ENCODE data around the gene C19orf25.

Gene C19orf25

GRCh38 chr19:1455002-1455335 lies 24.0 kb downstream of the C19orf25 start:
- no peaks in the 10 kb centered on the region for H3K9me3 Mint-ChIP-seq
- DNase-seq (no peak), ATAC-seq (no peak)
- H3K27me3 Mint-ChIP-seq = peaks cover 92% of the 10 kb centered on the region
- peaks cover 30% of the 10 kb centered on the region for H3K4me1 Mint-ChIP-seq
- no peak overlapping the region for H3K27ac Mint-ChIP-seq
- H3K4me3 Mint-ChIP-seq = peak overlapping the region; percentile 12 to 61

GRCh38 chr19:1453525-1454364 lies 25.3 kb downstream of the C19orf25 start:
- Mint-ChIP-seq H3K27ac (no peak overlapping the region), H3K4me1 (peaks cover 34% of the 10 kb centered on the region), H3K4me3 (no peak overlapping the region), H3K9me3 (no peaks in the 10 kb centered on the region), H3K27me3 (peaks cover 96% of the 10 kb centered on the region)
- ATAC-seq (no peak), DNase-seq (no peak)

GRCh38 chr19:1452802-1453524 lies 26.1 kb downstream of the C19orf25 start:
- Mint-ChIP-seq H3K27ac (no peak overlapping the region), H3K4me1 (peaks cover 33% of the 10 kb centered on the region), H3K4me3 (no peak overlapping the region), H3K9me3 (no peaks in the 10 kb centered on the region), H3K27me3 (peaks cover 96% of the 10 kb centered on the region)
- no peak for ATAC-seq
- no peak for DNase-seq

- no peak overlapping the region for H3K4me3 Mint-ChIP-seq
- H3K4me1 Mint-ChIP-seq = peaks cover 33% of the 10 kb centered on the region
- DNase-seq = no peak
- no peak for ATAC-seq
- peaks cover 96% of the 10 kb centered on the region for H3K27me3 Mint-ChIP-seq
- no peaks in the 10 kb centered on the region for H3K9me3 Mint-ChIP-seq
- no peak overlapping the region for H3K27ac Mint-ChIP-seq
Measured at GRCh38 chr19:1451916-1452801, 26.9 kb downstream of the C19orf25 start.

- DNase-seq (no peak), ATAC-seq (no peak)
- Mint-ChIP-seq H3K4me3 (no peak overlapping the region), H3K27ac (no peak overlapping the region), H3K4me1 (peaks cover 32% of the 10 kb centered on the region), H3K27me3 (peaks cover 95% of the 10 kb centered on the region), H3K9me3 (no peaks in the 10 kb centered on the region)
Measured at GRCh38 chr19:1450735-1451731, 28.0 kb downstream of the C19orf25 start.

GRCh38 chr19:1449467-1450442 lies 29.3 kb downstream of the C19orf25 start, which contains the start of gene APC2:
Gene APC2 (plus strand): TSS chr19:1450121. CDS start chr19:1453002, 2,881 bp downstream.
- Mint-ChIP-seq H3K27me3 (peaks cover 90% of the 10 kb centered on the region), H3K27ac (peak within 1 kb of the TSS in 1 of 2 donors; percentile 16), H3K9me3 (no peaks in the 10 kb centered on the region), H3K4me3 (peak within 1 kb of the TSS; percentile 29 to 78), H3K4me1 (peaks cover 29% of the 10 kb centered on the region)
- peak; percentile 57 for ATAC-seq
- DNase-seq = peak in 1 of 2 donors; percentile 59

GRCh38 chr19:1447944-1448343 lies 31.1 kb downstream of the C19orf25 start:
- no peaks in the 10 kb centered on the region for H3K9me3 Mint-ChIP-seq
- no peak overlapping the region for H3K27ac Mint-ChIP-seq
- H3K4me1 Mint-ChIP-seq = peaks cover 37% of the 10 kb centered on the region
- H3K27me3 Mint-ChIP-seq = peaks cover 72% of the 10 kb centered on the region
- DNase-seq (no peak), ATAC-seq (no peak)
- H3K4me3 Mint-ChIP-seq = no peak overlapping the region

- H3K4me3 Mint-ChIP-seq = no peak overlapping the region
- peak overlapping the region in 1 of 2 donors; percentile 96 for H3K27ac Mint-ChIP-seq
- no peaks in the 10 kb centered on the region for H3K9me3 Mint-ChIP-seq
- no peak for ATAC-seq
- peaks cover 41% of the 10 kb centered on the region for H3K4me1 Mint-ChIP-seq
- H3K27me3 Mint-ChIP-seq = peaks cover 68% of the 10 kb centered on the region
- DNase-seq = no peak
Measured at GRCh38 chr19:1447504-1447903, 31.5 kb downstream of the C19orf25 start.

- Mint-ChIP-seq H3K27ac (peak overlapping the region in 1 of 2 donors; percentile 96), H3K4me3 (peak overlapping the region in 1 of 2 donors; percentile 24), H3K27me3 (peaks cover 62% of the 10 kb centered on the region), H3K4me1 (peaks cover 47% of the 10 kb centered on the region), H3K9me3 (no peaks in the 10 kb centered on the region)
- DNase-seq (no peak), ATAC-seq (no peak)
Measured at GRCh38 chr19:1446713-1447481, 32.1 kb downstream of the C19orf25 start.

- ATAC-seq (no peak), DNase-seq (no peak)
- Mint-ChIP-seq H3K27me3 (peaks cover 54% of the 10 kb centered on the region), H3K4me1 (peaks cover 54% of the 10 kb centered on the region), H3K27ac (no peak overlapping the region), H3K9me3 (no peaks in the 10 kb centered on the region), H3K4me3 (no peak overlapping the region)
Measured at GRCh38 chr19:1445932-1446712, 32.9 kb downstream of the C19orf25 start.

GRCh38 chr19:1445185-1445931 lies 33.7 kb downstream of the C19orf25 start:
- H3K9me3 Mint-ChIP-seq = no peaks in the 10 kb centered on the region
- peaks cover 56% of the 10 kb centered on the region for H3K4me1 Mint-ChIP-seq
- DNase-seq (peak; percentile 82 to 86), ATAC-seq (peak; percentile 86)
- H3K27ac Mint-ChIP-seq = peak overlapping the region; percentile 33 to 99
- H3K4me3 Mint-ChIP-seq = peak overlapping the region; percentile 82 to 92
- peaks cover 46% of the 10 kb centered on the region for H3K27me3 Mint-ChIP-seq
